HEK293 (cell line): Measurements from ENCODE around the gene WWOX.

ENCODE experiments used
- GLIS2 ChIP-seq: fragments of 450-650 bp; formaldehyde crosslinking; IDR thresholded peaks from 2 replicates; pipeline ENCODE4 v1.5.1; 2016; ENCODE audit warnings: missing biosample characterization, missing genetic modification characterization
- OVOL3 ChIP-seq: fragments of 450-650 bp; formaldehyde crosslinking; IDR thresholded peaks from 2 replicates; pipeline ENCODE4 v1.5.1; 2016; ENCODE audit warnings: missing biosample characterization, missing genetic modification characterization
- TCF7L2 ChIP-seq: IDR thresholded peaks from 2 replicates; pipeline ENCODE4 v1.6.1; 2011; ENCODE audit warnings: low read depth, mild to moderate bottlenecking, inconsistent platforms, low read length, moderate library complexity, borderline replicate concordance
- ZBTB10 ChIP-seq: fragments of 450-650 bp; formaldehyde crosslinking; IDR thresholded peaks from 2 replicates; pipeline ENCODE4 v1.5.1; 2016; ENCODE audit warnings: missing biosample characterization, missing genetic modification characterization
- ZNF311 ChIP-seq: fragments of 450-650 bp; formaldehyde crosslinking; IDR thresholded peaks from 2 replicates; pipeline ENCODE4 v1.5.1; 2017; ENCODE audit warnings: missing biosample characterization, missing genetic modification characterization, borderline replicate concordance
- ZNF692 ChIP-seq: fragments of 450-650 bp; formaldehyde crosslinking; IDR thresholded peaks from 2 replicates; pipeline ENCODE4 v1.5.1; 2016; ENCODE audit warnings: missing biosample characterization, missing genetic modification characterization
- ZNF76 ChIP-seq: fragments of 450-650 bp; formaldehyde crosslinking; IDR thresholded peaks from 2 replicates; pipeline ENCODE4; 2016; ENCODE audit warnings: low read depth, missing biosample characterization, missing genetic modification characterization, borderline replicate concordance
- TF ChIP-seq, protein P1 (sequence below): fragments of 450-650 bp; formaldehyde crosslinking; IDR thresholded peaks from 2 replicates; pipeline ENCODE4 v1.5.1; 2016; ENCODE audit warnings: missing biosample characterization, missing genetic modification characterization
- TF ChIP-seq, protein P2 (sequence below): fragments of 450-650 bp; formaldehyde crosslinking; conservative IDR thresholded peaks from 2 replicates; pipeline ENCODE4 v1.5.1; 2016; ENCODE audit warnings: low read depth, missing biosample characterization, missing genetic modification characterization
- TF ChIP-seq, protein P3 (sequence below): fragments of 450-650 bp; formaldehyde crosslinking; conservative IDR thresholded peaks from 2 replicates; pipeline ENCODE4 v1.5.1; 2016; ENCODE audit warnings: low read depth, missing biosample characterization, missing genetic modification characterization
- TF ChIP-seq, protein P4 (sequence below): fragments of 450-650 bp; formaldehyde crosslinking; optimal IDR thresholded peaks from 2 replicates; pipeline ENCODE3; 2016; ENCODE audit warnings: missing biosample characterization, mild to moderate bottlenecking, missing genetic modification characterization
- TF ChIP-seq, protein P5 (sequence below): fragments of 450-650 bp; formaldehyde crosslinking; IDR thresholded peaks from 2 replicates; pipeline ENCODE4 v1.5.1; 2016; ENCODE audit warnings: missing biosample characterization, missing genetic modification characterization

- TF ChIP-seq ZNF76 = 0 out of 2 replicates have a peak, but pooled peaks have one; percentile 31
- TF ChIP-seq, protein P1, sequence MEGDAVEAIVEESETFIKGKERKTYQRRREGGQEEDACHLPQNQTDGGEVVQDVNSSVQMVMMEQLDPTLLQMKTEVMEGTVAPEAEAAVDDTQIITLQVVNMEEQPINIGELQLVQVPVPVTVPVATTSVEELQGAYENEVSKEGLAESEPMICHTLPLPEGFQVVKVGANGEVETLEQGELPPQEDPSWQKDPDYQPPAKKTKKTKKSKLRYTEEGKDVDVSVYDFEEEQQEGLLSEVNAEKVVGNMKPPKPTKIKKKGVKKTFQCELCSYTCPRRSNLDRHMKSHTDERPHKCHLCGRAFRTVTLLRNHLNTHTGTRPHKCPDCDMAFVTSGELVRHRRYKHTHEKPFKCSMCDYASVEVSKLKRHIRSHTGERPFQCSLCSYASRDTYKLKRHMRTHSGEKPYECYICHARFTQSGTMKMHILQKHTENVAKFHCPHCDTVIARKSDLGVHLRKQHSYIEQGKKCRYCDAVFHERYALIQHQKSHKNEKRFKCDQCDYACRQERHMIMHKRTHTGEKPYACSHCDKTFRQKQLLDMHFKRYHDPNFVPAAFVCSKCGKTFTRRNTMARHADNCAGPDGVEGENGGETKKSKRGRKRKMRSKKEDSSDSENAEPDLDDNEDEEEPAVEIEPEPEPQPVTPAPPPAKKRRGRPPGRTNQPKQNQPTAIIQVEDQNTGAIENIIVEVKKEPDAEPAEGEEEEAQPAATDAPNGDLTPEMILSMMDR (tag by site-specific recombination) = no peak
- TF ChIP-seq ZBTB10 (tag by site-specific recombination) = no peak
- TF ChIP-seq OVOL3 (tag by site-specific recombination) = peak; percentile 91; the same call in 1 of the 2 replicates
- no peak for TF ChIP-seq GLIS2 (tag by site-specific recombination)
- peak; percentile 86 for TF ChIP-seq ZNF692 (tag by site-specific recombination)
- TF ChIP-seq, protein P2, sequence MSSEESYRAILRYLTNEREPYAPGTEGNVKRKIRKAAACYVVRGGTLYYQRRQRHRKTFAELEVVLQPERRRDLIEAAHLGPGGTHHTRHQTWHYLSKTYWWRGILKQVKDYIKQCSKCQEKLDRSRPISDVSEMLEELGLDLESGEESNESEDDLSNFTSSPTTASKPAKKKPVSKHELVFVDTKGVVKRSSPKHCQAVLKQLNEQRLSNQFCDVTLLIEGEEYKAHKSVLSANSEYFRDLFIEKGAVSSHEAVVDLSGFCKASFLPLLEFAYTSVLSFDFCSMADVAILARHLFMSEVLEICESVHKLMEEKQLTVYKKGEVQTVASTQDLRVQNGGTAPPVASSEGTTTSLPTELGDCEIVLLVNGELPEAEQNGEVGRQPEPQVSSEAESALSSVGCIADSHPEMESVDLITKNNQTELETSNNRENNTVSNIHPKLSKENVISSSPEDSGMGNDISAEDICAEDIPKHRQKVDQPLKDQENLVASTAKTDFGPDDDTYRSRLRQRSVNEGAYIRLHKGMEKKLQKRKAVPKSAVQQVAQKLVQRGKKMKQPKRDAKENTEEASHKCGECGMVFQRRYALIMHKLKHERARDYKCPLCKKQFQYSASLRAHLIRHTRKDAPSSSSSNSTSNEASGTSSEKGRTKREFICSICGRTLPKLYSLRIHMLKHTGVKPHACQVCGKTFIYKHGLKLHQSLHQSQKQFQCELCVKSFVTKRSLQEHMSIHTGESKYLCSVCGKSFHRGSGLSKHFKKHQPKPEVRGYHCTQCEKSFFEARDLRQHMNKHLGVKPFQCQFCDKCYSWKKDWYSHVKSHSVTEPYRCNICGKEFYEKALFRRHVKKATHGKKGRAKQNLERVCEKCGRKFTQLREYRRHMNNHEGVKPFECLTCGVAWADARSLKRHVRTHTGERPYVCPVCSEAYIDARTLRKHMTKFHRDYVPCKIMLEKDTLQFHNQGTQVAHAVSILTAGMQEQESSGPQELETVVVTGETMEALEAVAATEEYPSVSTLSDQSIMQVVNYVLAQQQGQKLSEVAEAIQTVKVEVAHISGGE (tag by site-specific recombination) = no peak
- no peak for TF ChIP-seq TCF7L2
- TF ChIP-seq, protein P3, sequence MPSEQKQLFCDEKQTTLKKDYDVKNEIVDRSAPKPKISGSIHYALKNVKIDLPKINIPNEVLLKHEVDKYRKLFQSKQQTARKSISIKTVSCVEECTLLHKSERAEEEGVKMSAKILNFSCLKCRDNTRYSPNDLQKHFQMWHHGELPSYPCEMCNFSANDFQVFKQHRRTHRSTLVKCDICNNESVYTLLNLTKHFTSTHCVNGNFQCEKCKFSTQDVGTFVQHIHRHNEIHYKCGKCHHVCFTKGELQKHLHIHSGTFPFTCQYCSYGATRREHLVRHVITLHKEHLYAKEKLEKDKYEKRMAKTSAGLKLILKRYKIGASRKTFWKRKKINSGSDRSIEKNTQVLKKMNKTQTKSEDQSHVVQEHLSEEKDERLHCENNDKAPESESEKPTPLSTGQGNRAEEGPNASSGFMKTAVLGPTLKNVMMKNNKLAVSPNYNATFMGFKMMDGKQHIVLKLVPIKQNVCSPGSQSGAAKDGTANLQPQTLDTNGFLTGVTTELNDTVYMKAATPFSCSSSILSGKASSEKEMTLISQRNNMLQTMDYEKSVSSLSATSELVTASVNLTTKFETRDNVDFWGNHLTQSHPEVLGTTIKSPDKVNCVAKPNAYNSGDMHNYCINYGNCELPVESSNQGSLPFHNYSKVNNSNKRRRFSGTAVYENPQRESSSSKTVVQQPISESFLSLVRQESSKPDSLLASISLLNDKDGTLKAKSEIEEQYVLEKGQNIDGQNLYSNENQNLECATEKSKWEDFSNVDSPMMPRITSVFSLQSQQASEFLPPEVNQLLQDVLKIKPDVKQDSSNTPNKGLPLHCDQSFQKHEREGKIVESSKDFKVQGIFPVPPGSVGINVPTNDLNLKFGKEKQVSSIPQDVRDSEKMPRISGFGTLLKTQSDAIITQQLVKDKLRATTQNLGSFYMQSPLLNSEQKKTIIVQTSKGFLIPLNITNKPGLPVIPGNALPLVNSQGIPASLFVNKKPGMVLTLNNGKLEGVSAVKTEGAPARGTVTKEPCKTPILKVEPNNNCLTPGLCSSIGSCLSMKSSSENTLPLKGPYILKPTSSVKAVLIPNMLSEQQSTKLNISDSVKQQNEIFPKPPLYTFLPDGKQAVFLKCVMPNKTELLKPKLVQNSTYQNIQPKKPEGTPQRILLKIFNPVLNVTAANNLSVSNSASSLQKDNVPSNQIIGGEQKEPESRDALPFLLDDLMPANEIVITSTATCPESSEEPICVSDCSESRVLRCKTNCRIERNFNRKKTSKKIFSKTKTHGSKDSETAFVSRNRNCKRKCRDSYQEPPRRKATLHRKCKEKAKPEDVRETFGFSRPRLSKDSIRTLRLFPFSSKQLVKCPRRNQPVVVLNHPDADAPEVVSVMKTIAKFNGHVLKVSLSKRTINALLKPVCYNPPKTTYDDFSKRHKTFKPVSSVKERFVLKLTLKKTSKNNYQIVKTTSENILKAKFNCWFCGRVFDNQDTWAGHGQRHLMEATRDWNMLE = no peak
- TF ChIP-seq ZNF311 (tag by site-specific recombination) = no peak
- TF ChIP-seq, protein P4, sequence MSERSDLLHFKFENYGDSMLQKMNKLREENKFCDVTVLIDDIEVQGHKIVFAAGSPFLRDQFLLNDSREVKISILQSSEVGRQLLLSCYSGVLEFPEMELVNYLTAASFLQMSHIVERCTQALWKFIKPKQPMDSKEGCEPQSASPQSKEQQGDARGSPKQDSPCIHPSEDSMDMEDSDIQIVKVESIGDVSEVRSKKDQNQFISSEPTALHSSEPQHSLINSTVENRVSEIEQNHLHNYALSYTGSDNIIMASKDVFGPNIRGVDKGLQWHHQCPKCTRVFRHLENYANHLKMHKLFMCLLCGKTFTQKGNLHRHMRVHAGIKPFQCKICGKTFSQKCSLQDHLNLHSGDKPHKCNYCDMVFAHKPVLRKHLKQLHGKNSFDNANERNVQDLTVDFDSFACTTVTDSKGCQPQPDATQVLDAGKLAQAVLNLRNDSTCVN (tag by site-specific recombination) = no peak
- TF ChIP-seq, protein P5, sequence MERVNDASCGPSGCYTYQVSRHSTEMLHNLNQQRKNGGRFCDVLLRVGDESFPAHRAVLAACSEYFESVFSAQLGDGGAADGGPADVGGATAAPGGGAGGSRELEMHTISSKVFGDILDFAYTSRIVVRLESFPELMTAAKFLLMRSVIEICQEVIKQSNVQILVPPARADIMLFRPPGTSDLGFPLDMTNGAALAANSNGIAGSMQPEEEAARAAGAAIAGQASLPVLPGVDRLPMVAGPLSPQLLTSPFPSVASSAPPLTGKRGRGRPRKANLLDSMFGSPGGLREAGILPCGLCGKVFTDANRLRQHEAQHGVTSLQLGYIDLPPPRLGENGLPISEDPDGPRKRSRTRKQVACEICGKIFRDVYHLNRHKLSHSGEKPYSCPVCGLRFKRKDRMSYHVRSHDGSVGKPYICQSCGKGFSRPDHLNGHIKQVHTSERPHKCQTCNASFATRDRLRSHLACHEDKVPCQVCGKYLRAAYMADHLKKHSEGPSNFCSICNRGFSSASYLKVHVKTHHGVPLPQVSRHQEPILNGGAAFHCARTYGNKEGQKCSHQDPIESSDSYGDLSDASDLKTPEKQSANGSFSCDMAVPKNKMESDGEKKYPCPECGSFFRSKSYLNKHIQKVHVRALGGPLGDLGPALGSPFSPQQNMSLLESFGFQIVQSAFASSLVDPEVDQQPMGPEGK (tag by site-specific recombination) = peak; percentile 59
These were observed 648.9 kb downstream of the WWOX start for GRCh38 chr16:78748220-78748929.
